Measurements from ENCODE around the gene PADI3. TPM values are rescaled to one million over a fixed set of nuclear protein-coding genes. Genes with fewer than 3 reads are reported as not detected.

Gene PADI3
- polyA plus RNA-seq, 2 of the 4 experiments (the other 2 are of a cell fraction), result 0.99 to 2.4 TPM

DNA sequence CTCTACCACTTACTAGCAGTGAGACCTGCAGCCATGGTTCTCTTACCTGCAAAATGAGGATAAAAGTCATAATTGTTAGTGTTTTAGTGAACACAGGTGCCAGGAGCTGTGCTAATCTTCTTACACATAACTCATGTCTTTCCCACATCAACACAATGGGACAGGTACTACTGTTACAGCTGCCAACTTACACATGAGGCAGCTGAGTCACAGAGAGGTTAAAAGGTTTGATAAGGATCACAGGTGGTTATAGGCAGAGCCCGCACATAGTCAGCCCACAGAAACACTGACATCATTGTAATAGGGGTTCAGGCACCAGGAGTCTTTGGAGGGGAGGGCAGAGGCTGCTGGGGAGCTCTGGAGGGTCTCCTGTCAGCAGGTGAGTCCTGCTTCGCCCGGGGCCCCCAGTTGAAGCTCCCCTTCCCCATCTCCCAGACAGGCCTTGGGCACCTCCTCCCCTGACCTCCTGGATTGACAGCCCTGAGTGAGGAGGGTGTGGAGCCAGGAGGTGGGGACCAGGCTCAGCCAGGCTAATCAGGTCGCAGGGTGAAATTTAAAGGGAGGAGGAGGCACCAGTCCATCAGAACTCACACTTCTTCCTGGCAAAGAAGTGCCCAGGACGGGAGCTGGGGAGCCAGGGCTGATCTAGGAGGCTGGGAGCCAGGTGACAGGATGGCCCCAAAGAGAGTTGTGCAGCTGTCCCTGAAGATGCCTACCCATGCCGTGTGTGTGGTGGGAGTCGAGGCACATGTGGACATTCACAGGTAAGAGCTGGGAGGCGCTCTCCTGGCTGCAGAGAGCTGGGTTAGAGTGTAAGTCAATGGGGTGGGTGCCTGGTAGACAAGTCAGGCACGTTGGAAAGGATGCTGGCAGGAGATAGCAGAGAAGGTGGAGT, 44.1 kb upstream of the PADI3 start, which contains the start of gene PADI1:
Gene PADI1, plus strand, starts transcription at position 583 of the 895 bp plus-strand sequence. Its CDS starts 90 bp downstream, at position 673.
- FAIRE-seq, result no peak
- no peak for DNase-seq (ENCODE audit: low read depth in 1 of 2, low spot score in 1 of 2)
- Histone ChIP-seq H3K4me3 (no peak within 1 kb of the TSS), H3K4me2 (no peak within 1 kb of the TSS), H3K9me3 (no peaks in the 10 kb centered on the region), H3K4me1 (peaks cover 47% of the 10 kb centered on the region), H3K27ac (peak within 1 kb of the TSS in 1 of 2 experiments; percentile 63; a peak in 5 of 6 replicates)
- ChIA-PET CTCF (no interaction called here), POLR2A (no interaction called here)
- TF ChIP-seq, protein P1, sequence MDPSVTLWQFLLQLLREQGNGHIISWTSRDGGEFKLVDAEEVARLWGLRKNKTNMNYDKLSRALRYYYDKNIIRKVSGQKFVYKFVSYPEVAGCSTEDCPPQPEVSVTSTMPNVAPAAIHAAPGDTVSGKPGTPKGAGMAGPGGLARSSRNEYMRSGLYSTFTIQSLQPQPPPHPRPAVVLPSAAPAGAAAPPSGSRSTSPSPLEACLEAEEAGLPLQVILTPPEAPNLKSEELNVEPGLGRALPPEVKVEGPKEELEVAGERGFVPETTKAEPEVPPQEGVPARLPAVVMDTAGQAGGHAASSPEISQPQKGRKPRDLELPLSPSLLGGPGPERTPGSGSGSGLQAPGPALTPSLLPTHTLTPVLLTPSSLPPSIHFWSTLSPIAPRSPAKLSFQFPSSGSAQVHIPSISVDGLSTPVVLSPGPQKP (IDR thresholded peaks at IDR 0.05; ENCODE audit: low read depth, low read length), result no peak
- TF ChIP-seq CBX8 (IDR thresholded peaks at IDR 0.05) (no peak), SMC3 (IDR thresholded peaks at IDR 0.05) (no peak)
- ATAC-seq, result no peak
- 72% methylated on average over 8 of the region's 9 CpGs for WGBS (ENCODE audit: missing lambda C conversion rate)

DNA sequence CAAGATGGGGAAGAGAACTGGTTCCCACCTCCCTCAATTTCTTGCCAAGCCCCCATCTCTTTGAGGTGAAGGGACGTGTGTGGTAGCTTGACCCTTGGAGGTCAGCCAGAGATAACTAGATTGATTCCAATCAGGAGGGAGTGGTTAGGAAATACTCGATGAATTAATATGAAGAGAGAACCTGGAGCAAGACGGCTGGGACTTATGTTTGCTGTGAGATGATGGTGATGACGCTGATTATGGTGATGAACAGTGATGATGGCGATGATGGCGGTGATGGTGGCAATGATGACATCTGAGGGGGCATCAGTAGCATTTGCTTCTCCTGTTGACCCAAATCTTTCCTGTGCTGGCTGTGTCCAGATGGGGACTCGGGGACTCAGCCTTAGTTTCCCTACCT, 43.2 kb upstream of the PADI3 start:
- no peak overlapping the region for H3K4me2 ChIP-seq
- 91% methylated on average over 7 of the region's 7 CpGs for WGBS (ENCODE audit: missing lambda C conversion rate)
- POLR2A ChIA-PET, result no interaction called here
- peak overlapping the region in 1 of 2 experiments; percentile 63; a peak in 3 of 6 replicates for H3K27ac ChIP-seq
- CTCF ChIA-PET, result interaction anchor here (1.2 kb wide), 1 partner anchor 80 kb away, joined by 3 read pairs; no protein-coding TSS in a partner anchor
- peaks cover 49% of the 10 kb centered on the region for H3K4me1 ChIP-seq
- no peak for DNase-seq (ENCODE audit: low read depth in 1 of 2, low spot score in 1 of 2)
- H3K9me3 ChIP-seq, result no peaks in the 10 kb centered on the region
- no peak for ATAC-seq
- no peak for TF ChIP-seq JUNB (IDR thresholded peaks at IDR 0.05)
- TF ChIP-seq RARB (CRISPR knock-in tag; IDR thresholded peaks at IDR 0.05), result no peak
- no peak for TF ChIP-seq SMC3 (IDR thresholded peaks at IDR 0.05)
- TF ChIP-seq NPAS2 (CRISPR knock-in tag; IDR thresholded peaks at IDR 0.05; ENCODE audit: borderline replicate concordance), result no peak
- FAIRE-seq, result no peak
- H3K4me3 ChIP-seq, result no peak overlapping the region

DNA sequence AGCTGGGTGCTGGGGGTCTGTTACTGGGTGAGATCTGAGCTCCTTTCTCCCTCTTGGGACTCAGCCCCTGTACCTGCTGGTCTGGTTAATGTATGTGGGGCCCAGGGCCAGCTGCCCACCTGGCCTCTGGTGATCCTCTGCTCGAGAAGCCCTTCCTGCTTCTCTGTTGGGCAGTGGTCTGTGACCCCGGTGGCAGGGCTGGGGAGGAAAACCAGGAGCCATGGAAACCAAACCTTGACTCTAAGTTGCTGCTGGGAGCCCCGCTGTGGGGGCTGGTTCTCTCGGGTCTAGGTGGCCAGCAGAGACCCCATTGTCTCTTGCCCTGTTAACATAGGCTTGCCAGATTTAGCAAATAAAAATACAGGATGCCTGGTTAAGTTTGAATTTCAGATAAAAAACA, 42.7 kb upstream of the PADI3 start:
- Histone ChIP-seq H3K4me1 (peaks cover 44% of the 10 kb centered on the region), H3K27ac (peak overlapping the region in 1 of 2 experiments; percentile 63; a peak in 3 of 6 replicates), H3K4me2 (no peak overlapping the region), H3K9me3 (no peaks in the 10 kb centered on the region), H3K4me3 (no peak overlapping the region)
- ATAC-seq (no peak), FAIRE-seq (no peak), DNase-seq (ENCODE audit: low read depth in 1 of 2, low spot score in 1 of 2) (no peak)
- TF ChIP-seq, protein P1 (IDR thresholded peaks at IDR 0.05; ENCODE audit: low read depth, low read length), result no peak
- TF ChIP-seq CEBPB (IDR thresholded peaks at IDR 0.05) (no peak), EHMT2 (IDR thresholded peaks at IDR 0.05; ENCODE audit: low read depth) (no peak), ZSCAN20 (CRISPR knock-in tag; IDR thresholded peaks at IDR 0.05) (no peak), FOXS1 (CRISPR knock-in tag; IDR thresholded peaks at IDR 0.05) (no peak)
- TF ChIP-seq, protein P2, sequence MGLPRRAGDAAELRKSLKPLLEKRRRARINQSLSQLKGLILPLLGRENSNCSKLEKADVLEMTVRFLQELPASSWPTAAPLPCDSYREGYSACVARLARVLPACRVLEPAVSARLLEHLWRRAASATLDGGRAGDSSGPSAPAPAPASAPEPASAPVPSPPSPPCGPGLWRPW (IDR thresholded peaks at IDR 0.05), result no peak
- TF ChIP-seq, protein P3, sequence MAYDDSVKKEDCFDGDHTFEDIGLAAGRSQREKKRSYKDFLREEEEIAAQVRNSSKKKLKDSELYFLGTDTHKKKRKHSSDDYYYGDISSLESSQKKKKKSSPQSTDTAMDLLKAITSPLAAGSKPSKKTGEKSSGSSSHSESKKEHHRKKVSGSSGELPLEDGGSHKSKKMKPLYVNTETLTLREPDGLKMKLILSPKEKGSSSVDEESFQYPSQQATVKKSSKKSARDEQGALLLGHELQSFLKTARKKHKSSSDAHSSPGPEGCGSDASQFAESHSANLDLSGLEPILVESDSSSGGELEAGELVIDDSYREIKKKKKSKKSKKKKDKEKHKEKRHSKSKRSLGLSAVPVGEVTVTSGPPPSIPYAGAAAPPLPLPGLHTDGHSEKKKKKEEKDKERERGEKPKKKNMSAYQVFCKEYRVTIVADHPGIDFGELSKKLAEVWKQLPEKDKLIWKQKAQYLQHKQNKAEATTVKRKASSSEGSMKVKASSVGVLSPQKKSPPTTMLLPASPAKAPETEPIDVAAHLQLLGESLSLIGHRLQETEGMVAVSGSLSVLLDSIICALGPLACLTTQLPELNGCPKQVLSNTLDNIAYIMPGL (CRISPR knock-in tag; IDR thresholded peaks at IDR 0.05; ENCODE audit: borderline replicate concordance), result no peak
- TF ChIP-seq, protein P4, sequence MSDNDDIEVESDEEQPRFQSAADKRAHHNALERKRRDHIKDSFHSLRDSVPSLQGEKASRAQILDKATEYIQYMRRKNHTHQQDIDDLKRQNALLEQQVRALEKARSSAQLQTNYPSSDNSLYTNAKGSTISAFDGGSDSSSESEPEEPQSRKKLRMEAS (IDR thresholded peaks at IDR 0.05), result no peak
- WGBS (ENCODE audit: missing lambda C conversion rate), result 83% methylated on average over 4 of the region's 4 CpGs
- CTCF ChIA-PET, result interaction anchor here (1.2 to 1.5 kb wide), 2 partner anchors 31 to 80 kb away, joined by 3 to 4 read pairs; no protein-coding TSS in a partner anchor
- POLR2A ChIA-PET, result no interaction called here

All from A549 (cell line).